Breast epithelium (tissue), 3 donors: Measurements from ENCODE around the gene SPAST.

Experiments used
- POLR2A ChIP-seq: fragments of 450-650 bp; IDR thresholded peaks from one replicate; pipeline ENCODE4 v1.6.1; 2016; ENCODE audit warnings: antibody characterized with exemption, mild to moderate bottlenecking, moderate library complexity
- POLR2AphosphoS5 ChIP-seq, 3 donors: sonication (generic); formaldehyde crosslinking; IDR thresholded peaks; one replicate each; pipeline ENCODE4 v1.6.1; 2017; ENCODE audit warnings: antibody characterized with exemption in 3 of 3
- TF ChIP-seq, protein P1 (sequence below), 3 donors: fragments of 450-650 bp; IDR thresholded peaks; one replicate each; pipeline ENCODE4 v1.5.1; 2016 to 2017; ENCODE audit warnings: antibody characterized with exemption in 3 of 3, mild to moderate bottlenecking in 3 of 3, moderate library complexity in 3 of 3

DNA sequence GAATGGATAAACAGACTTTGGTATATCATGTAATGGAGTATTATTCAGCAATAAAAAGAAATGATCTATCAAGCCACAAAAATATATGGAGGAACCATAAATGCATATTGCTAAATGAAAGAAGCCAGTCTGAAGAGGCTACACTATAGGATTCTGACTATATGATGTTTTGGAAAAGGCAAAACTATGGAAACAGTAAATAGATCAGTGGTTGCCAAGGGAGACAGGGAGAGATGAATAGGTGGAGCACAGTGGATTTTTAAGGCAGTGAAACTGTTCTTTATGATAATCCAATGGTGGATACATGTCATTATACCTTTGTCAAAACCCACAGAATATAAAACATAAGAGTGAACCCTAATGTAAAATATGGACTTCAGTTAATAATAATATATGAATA is 61.3 kb downstream of the SPAST start:
- no peak for TF ChIP-seq POLR2AphosphoS5 (IDR thresholded peaks at IDR 0.05)
- TF ChIP-seq, protein P1, sequence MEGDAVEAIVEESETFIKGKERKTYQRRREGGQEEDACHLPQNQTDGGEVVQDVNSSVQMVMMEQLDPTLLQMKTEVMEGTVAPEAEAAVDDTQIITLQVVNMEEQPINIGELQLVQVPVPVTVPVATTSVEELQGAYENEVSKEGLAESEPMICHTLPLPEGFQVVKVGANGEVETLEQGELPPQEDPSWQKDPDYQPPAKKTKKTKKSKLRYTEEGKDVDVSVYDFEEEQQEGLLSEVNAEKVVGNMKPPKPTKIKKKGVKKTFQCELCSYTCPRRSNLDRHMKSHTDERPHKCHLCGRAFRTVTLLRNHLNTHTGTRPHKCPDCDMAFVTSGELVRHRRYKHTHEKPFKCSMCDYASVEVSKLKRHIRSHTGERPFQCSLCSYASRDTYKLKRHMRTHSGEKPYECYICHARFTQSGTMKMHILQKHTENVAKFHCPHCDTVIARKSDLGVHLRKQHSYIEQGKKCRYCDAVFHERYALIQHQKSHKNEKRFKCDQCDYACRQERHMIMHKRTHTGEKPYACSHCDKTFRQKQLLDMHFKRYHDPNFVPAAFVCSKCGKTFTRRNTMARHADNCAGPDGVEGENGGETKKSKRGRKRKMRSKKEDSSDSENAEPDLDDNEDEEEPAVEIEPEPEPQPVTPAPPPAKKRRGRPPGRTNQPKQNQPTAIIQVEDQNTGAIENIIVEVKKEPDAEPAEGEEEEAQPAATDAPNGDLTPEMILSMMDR (IDR thresholded peaks at IDR 0.05) = no peak
- TF ChIP-seq POLR2A = no peak
